Astrocyte of the spinal cord (primary cell): ENCODE results near the gene ALDH3B2.
"Not testable (repeated sequence)": the region's sequence is repeated elsewhere in the genome, so short reads cannot be mapped to it uniquely, and the experiment has no call there.

Experiments used
- DNase-seq: peaks from one replicate; pipeline ENCODE4 v3.0.0; 2011; ENCODE audit warnings: low read depth, low spot score
- H3K4me3 ChIP-seq: 2 replicates; pipeline ENCODE4 v1.5.1; 2011; ENCODE audit warnings: low read depth, mild to moderate bottlenecking, low read length, moderate library complexity
- in situ Hi-C: cut with HindIII; loops from 2 replicates; pipeline ENCODE4 v1.10.0; 2017; ENCODE audit warnings: low sequenced_read_pairs
- TF ChIP-seq, protein P1 (sequence below): IDR thresholded peaks from 2 replicates; pipeline ENCODE4 v1.5.1; 2012; ENCODE audit warnings: low read depth, mild to moderate bottlenecking, low read length, inconsistent platforms

Gene ALDH3B2

DNA sequence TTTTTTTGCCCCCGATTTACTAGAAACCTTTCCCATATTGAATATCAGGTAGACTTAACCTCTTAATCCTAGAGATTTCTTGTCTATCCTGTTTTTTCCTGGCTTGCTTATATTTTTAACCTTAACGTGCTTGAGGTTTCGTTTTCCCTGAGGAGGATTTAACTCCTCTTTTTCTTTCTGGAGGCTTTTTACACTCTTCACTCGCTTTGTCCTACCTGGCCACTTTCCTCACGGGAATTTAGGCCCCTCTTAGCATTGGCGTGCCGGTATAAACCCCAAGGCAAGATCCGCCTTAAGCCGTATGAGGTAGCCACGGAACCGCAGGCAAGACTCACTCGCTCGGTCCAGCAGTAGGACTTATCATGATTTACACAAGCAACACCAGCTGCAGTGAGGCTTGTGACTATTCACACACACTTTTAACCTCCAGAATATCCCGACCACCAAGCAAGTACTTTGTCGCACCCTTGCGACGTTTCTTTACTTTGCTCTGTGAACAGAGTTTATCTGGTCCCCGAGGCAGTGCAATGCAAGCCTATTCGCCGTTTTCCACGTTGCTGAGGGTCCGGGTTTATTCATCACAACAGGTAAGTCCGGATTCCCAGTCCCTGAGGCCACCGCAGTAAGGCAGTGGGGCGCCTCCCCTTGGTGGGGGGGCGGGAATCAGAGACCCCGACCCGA lies 20.6 kb upstream of the ALDH3B2 start:
- no peak for DNase-seq
- in situ Hi-C loops = no loop called here
- no peak overlapping the region for H3K4me3 ChIP-seq
- TF ChIP-seq, protein P1, sequence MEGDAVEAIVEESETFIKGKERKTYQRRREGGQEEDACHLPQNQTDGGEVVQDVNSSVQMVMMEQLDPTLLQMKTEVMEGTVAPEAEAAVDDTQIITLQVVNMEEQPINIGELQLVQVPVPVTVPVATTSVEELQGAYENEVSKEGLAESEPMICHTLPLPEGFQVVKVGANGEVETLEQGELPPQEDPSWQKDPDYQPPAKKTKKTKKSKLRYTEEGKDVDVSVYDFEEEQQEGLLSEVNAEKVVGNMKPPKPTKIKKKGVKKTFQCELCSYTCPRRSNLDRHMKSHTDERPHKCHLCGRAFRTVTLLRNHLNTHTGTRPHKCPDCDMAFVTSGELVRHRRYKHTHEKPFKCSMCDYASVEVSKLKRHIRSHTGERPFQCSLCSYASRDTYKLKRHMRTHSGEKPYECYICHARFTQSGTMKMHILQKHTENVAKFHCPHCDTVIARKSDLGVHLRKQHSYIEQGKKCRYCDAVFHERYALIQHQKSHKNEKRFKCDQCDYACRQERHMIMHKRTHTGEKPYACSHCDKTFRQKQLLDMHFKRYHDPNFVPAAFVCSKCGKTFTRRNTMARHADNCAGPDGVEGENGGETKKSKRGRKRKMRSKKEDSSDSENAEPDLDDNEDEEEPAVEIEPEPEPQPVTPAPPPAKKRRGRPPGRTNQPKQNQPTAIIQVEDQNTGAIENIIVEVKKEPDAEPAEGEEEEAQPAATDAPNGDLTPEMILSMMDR = no peak

DNA sequence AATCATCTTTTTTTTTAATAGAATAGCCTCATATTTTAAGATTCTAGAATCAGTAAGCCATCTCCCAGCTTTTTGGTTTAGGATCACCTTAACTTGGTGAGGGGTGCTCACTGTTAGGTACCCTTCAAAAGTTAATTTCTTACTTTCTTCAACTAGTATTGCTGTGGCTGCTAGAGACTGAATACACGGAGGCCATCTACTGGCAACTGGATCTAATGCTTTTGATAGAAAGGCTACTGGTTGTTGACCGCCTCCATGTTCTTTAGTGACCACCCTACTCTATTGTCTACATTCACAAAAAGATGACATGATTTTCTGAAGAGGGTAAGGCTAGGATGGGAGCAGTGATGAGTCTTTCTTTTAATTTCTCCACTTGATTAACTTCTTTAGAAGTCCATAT lies 16.7 kb upstream of the ALDH3B2 start:
- DNase-seq = no peak
- in situ Hi-C loops = no loop called here
- TF ChIP-seq, protein P1 = peak; percentile 27
- H3K4me3 ChIP-seq = no peak overlapping the region

DNA sequence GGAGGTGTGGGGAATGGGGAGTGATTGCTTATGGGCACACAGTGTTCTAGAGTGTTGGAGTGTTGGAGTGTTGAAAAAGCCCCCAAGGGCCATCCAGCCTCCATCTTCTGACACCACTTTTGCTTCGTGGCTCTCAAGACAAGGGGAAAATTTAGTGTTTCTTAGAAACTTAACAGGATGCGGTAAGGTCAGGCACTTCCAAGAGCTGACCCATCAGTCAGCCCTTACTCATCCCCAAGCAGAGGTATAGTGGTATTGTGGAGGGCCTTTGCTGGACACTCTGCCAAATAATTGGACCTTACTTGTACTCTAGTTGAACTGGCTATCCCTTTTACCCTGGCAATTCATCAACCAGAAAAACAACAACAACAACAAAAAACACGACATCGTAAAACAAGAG lies 14.8 kb upstream of the ALDH3B2 start:
- no peak overlapping the region for H3K4me3 ChIP-seq
- TF ChIP-seq, protein P1 = no peak
- in situ Hi-C loops = no loop called here
- DNase-seq = no peak

DNA sequence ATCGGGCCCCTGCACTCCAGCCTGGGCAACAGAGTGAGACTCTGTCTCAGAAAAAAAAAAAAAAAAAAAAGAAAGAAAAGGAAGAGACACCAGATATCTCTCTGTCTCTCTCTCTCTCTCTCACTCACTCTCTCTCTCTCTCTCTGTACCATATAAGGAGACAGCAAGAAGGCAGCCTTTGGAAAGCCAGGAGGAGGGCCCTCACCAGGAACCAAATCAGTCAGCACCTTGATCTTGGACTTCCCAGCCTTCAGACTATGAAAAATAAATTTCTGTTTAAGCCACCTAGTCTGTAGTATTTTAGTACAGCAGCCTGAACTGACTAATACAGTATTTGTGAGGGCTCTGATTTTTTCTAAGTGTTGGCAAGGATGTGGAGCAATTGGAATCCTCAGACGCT lies 13.6 kb upstream of the ALDH3B2 start:
- H3K4me3 ChIP-seq = no peak overlapping the region
- in situ Hi-C loops = no loop called here
- TF ChIP-seq, protein P1 = no peak
- DNase-seq = no peak

DNA sequence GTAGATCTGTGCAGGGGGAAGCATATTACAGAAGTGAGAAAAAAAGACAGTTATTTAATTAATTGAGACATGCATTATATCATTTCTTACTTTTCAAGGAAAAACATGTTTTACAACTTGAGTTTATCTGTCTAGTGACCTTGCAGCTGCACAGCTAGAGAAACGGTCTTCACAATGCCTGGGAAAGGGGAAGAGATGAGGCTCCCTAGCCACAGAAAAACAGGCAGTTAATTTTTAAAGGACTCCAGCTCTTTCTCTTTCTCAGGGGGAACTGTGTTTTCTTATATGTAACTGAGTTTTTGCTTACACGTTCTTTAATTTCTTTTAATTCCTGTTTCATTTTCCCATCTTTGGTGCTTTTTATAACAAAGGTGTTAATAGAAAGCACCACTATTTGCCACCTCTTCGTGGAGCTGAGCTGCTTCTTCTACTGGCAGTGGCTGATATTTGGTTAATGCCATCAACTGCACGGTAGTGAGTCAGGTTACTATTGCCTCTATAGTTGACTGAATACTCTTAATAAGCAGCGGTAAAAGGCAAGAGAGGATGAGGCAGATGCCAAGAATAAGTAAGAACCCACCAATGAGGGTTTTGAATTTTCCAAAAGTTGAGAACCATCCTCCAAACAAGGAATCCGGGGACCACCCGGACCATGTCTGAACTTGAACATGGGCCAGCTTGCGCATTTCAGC lies 11.4 kb upstream of the ALDH3B2 start:
- DNase-seq, H3K4me3 ChIP-seq, in situ Hi-C loops: not testable (repeated sequence)

DNA sequence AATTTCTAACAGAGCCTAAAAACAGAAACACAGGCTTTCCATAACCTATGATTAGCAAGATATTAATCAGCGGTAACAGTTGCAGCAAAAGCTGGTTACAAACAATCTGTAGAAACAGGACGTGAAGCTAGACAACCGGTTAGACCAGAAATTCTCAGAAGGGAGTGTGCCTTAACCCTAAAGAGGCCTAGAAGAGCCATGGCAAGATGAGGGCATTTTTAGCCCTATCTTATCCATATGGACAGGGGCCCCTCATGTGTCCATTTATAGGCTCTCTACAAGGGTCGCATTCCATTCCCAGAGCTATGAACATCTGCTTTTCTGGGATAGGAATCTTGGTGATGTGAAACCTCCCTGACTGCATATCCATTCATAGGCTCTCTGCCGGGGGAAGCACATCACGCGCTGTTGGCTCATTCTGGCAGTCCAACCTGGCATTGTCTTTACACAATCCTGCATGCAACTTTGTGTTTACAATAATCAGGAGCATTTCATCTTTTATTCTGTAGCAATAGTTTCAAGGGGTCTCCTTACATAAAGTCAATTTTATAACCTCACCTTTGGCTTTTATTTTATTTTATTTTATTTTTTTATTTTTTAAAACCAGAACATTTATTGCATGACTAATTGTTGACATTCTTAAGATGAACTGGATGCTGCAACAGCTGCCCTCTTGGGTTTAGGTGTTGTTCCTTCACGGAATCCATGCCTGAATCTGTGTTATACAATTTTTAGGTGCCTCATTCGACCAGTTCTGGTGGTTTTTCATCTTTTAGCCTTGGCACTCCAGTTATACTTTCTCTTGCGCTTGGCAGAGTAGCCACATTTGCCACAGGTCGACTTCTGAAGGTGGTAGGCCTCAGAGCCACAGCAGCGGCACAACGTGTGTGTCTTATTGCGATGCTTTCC lies 8.0 kb upstream of the ALDH3B2 start:
- in situ Hi-C loops, DNase-seq, H3K4me3 ChIP-seq: not testable (repeated sequence)

DNA sequence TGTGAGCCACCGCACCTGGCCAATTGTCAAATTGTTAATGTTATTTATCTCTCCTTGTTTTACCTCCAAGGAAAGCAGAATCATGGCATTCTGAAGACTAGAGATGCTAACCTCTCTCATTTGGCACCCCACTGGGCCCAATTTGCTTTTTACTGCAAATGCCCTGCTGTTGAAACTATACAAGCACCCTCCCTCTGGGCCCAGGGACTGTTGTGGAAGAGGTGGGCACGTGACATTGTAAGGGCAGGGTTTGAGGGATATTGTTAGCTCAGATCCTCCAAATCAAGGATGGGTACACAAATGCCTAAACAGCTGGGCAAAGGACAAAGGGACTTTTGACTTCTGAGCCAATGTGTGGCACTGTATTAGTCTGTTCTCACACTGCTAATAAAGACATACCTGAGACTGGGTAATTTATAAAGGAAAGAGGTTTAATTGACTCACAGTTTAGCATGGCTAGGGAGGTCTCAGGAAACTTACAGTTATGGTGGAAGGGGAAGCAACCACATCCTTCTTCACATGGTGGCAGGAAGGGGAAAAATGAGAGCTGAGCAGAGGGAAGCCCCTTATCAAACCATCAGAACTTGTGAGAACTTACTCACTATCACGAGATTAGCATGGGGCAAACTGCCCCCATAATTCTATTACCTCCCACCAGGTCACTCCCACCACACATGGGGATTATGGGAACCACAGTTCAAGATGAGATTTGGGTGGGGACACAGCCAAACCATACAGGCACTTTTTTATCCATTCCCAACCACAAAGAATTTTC lies 6.5 kb upstream of the ALDH3B2 start:
- no peak overlapping the region for H3K4me3 ChIP-seq
- no peak for DNase-seq
- in situ Hi-C loops = no loop called here
- TF ChIP-seq, protein P1 = no peak
